Neuronal stem cell (in vitro differentiated cells): Measurements from ENCODE around the gene EFNA1. TPM values are rescaled to one million over a fixed set of nuclear protein-coding genes. Genes with fewer than 3 reads are reported as not detected.
A peak's percentile ranks its signal among the peaks of the same experiment; 100 is the strongest.

Source experiments
- DNase-seq: peaks from one replicate; pipeline ENCODE4 v3.0.0-alpha.2; 2013; ENCODE audit warnings: low spot score
- H2AFZ ChIP-seq: one replicate; pipeline ENCODE4 v1.6.1; 2013; ENCODE audit warnings: mild to moderate bottlenecking, low read length, inconsistent platforms
- H2AK5ac ChIP-seq: 2 replicates; pipeline ENCODE4 v1.6.1; 2013; ENCODE audit warnings: low read depth, mild to moderate bottlenecking, inconsistent platforms, low read length, moderate library complexity, mixed read lengths
- H2BK120ac ChIP-seq: 2 replicates; pipeline ENCODE4 v1.6.1; 2013; ENCODE audit warnings: low read depth, mild to moderate bottlenecking, inconsistent platforms, low read length, moderate library complexity, mixed read lengths
- H2BK12ac ChIP-seq: one replicate; pipeline ENCODE4 v1.6.1; 2013; ENCODE audit warnings: low read length, inconsistent platforms
- H2BK15ac ChIP-seq: 2 replicates; pipeline ENCODE4 v1.6.1; 2013; ENCODE audit warnings: mild to moderate bottlenecking, low read length, inconsistent platforms, mixed read lengths
- H2BK5ac ChIP-seq: one replicate; pipeline ENCODE4 v1.6.1; 2013; ENCODE audit warnings: inconsistent platforms, mild to moderate bottlenecking, low read length, moderate library complexity
- H3K14ac ChIP-seq: one replicate; pipeline ENCODE4 v1.6.1; 2013; ENCODE audit warnings: low read length, inconsistent platforms
- H3K18ac ChIP-seq: 2 replicates; pipeline ENCODE4 v1.6.1; 2013; ENCODE audit warnings: low read length, inconsistent platforms
- H3K23ac ChIP-seq: 2 replicates; pipeline ENCODE4 v1.6.1; 2013; ENCODE audit warnings: low read depth, mild to moderate bottlenecking, mixed read lengths, low read length, inconsistent platforms; ENCODE audit not compliant: poor library complexity
- H3K27ac ChIP-seq: replicated peaks from 3 replicates; pipeline ENCODE4 v1.5.1; 2013; ENCODE audit warnings: low read length, inconsistent platforms
- H3K27me3 ChIP-seq, 3 experiments: 2 replicates each; pipeline ENCODE4 v1.6.1; 2013; ENCODE audit warnings: low read length in 3 of 3, mild to moderate bottlenecking in 2 of 3, inconsistent platforms in 1 of 3, low read depth in 1 of 3, mixed read lengths in 1 of 3, moderate library complexity in 1 of 3; ENCODE audit not compliant: control insufficient read depth in 3 of 3, insufficient read depth in 3 of 3
- H3K36me3 ChIP-seq, 2 donors: replicated peaks in 1 of 2; 2 replicates each; pipeline ENCODE4 v1.6.1; 2013; ENCODE audit warnings: low read length in 2 of 2; ENCODE audit not compliant: control insufficient read depth in 2 of 2, insufficient read depth in 2 of 2
- H3K4ac ChIP-seq: 2 replicates; pipeline ENCODE4 v1.6.1; 2013; ENCODE audit warnings: inconsistent platforms, mild to moderate bottlenecking, low read length, moderate library complexity
- H3K4me1 ChIP-seq, 2 donors: 1 replicate in 1 of 2; 2 replicates in 1 of 2; pipeline ENCODE4 v1.6.1; 2013; ENCODE audit warnings: low read length in 2 of 2, low read depth in 1 of 2; ENCODE audit not compliant: control insufficient read depth in 2 of 2, insufficient read depth in 1 of 2
- H3K4me2 ChIP-seq: one replicate; pipeline ENCODE4 v1.6.1; 2013; ENCODE audit warnings: mild to moderate bottlenecking, low read length, inconsistent platforms; ENCODE audit not compliant: insufficient read depth, poor library complexity, severe bottlenecking
- H3K4me3 ChIP-seq, 2 donors: 2 replicates each; pipeline ENCODE4 v1.5.1; 2013; ENCODE audit warnings: low read length in 2 of 2, mild to moderate bottlenecking in 2 of 2, inconsistent platforms in 1 of 2, moderate library complexity in 1 of 2
- H3K79me1 ChIP-seq: one replicate; pipeline ENCODE4 v1.6.1; 2013; ENCODE audit warnings: low read depth, mild to moderate bottlenecking, inconsistent platforms, low read length, moderate library complexity
- H3K9ac ChIP-seq: one replicate; pipeline ENCODE4 v1.6.1; 2013; ENCODE audit warnings: mild to moderate bottlenecking, low read depth, low read length, inconsistent platforms; ENCODE audit not compliant: poor library complexity
- H3K9me3 ChIP-seq, 2 donors: replicated peaks in 1 of 2; 2 replicates each; pipeline versions ENCODE3 to v1.6.1; 2013; ENCODE audit warnings: low read length in 2 of 2, mild to moderate bottlenecking in 2 of 2, inconsistent platforms in 1 of 2, low read depth in 1 of 2, mixed read lengths in 1 of 2, moderate library complexity in 1 of 2; ENCODE audit not compliant: control insufficient read depth in 2 of 2, insufficient read depth in 1 of 2
- H4K8ac ChIP-seq: one replicate; pipeline ENCODE4 v1.6.1; 2013; ENCODE audit warnings: low read depth, mild to moderate bottlenecking, inconsistent platforms, low read length, moderate library complexity
- H4K91ac ChIP-seq: one replicate; pipeline ENCODE4 v1.6.1; 2013; ENCODE audit warnings: low read length, low read depth, mild to moderate bottlenecking, inconsistent platforms; ENCODE audit not compliant: poor library complexity
- WGBS, 2 donors: extraction: QIAGEN DNeasy Blood & Tissue Kit; methylation state at CpG; one replicate each; pipeline ENCODE4 v1.1.7; 2013; ENCODE audit warnings: missing lambda C conversion rate in 2 of 2, mixed read lengths in 1 of 2; ENCODE audit not compliant: insufficient read length in 2 of 2, insufficient replicate concordance in 1 of 2; ENCODE audit errors: extremely low coverage in 2 of 2; 5-methylcytosine and 5-hydroxymethylcytosine counted together
- polyA plus RNA-seq, 2 experiments: library from polyadenylated mRNA; stranded (reverse); fragments of 200-250 nt; gene quantifications; one replicate each; pipeline ENCODE4 v1.2.3, GENCODE V29; 2013

The EFNA1 gene
- 3.6 TPM for polyA plus RNA-seq (2013, experiment 1 of 2)
- 4.3 TPM for polyA plus RNA-seq (2013, experiment 2 of 2)

GRCh38 chr1:155127105-155127966, at the start of gene EFNA1:
Gene EFNA1 (plus strand): TSS chr1:155127876. CDS start chr1:155127978, 102 bp downstream.
- Histone ChIP-seq H2AFZ (peak within 1 kb of the TSS; percentile 85), H2BK120ac (peak within 1 kb of the TSS; percentile 49), H3K9me3 (peaks cover 0 to 2% of the 10 kb centered on the region in 2 donors), H2BK15ac (peak within 1 kb of the TSS; percentile 97), H3K4me2 (peak within 1 kb of the TSS; percentile 91), H2AK5ac (peak within 1 kb of the TSS; percentile 87), H3K79me1 (no peaks in the 10 kb centered on the region), H3K23ac (peak within 1 kb of the TSS; percentile 52), H3K4me1 (peaks cover 36 to 48% of the 10 kb centered on the region in 2 donors), H4K8ac (no peak within 1 kb of the TSS), H3K14ac (peak within 1 kb of the TSS; percentile 31), H3K36me3 (peaks cover 0 to 2% of the 10 kb centered on the region in 2 donors), H3K4me3 (peak within 1 kb of the TSS; percentile 39 to 80), H3K4ac (no peak within 1 kb of the TSS), H4K91ac (no peak within 1 kb of the TSS), H2BK12ac (peak within 1 kb of the TSS; percentile 73), H3K27me3 (peaks cover 10 to 74% (median 62%) of the 10 kb centered on the region in 3 experiments), H3K9ac (peak within 1 kb of the TSS; percentile 82), H3K27ac (no peak within 1 kb of the TSS), H2BK5ac (no peak within 1 kb of the TSS), H3K18ac (peak within 1 kb of the TSS; percentile 90)
- DNase-seq, result no peak
- WGBS, 2 donors, result no CpG with 5 or more reads among the region's 76 CpGs

- Histone ChIP-seq H3K4me2 (peak within 1 kb of the TSS; percentile 98), H2BK5ac (peak within 1 kb of the TSS; percentile 56), H3K9me3 (peaks cover 0 to 2% of the 10 kb centered on the region in 2 donors), H3K27me3 (peaks cover 30 to 46% (median 32%) of the 10 kb centered on the region in 3 experiments), H2AK5ac (peak within 1 kb of the TSS; percentile 86), H3K27ac (no peak within 1 kb of the TSS), H3K4ac (no peak within 1 kb of the TSS), H3K4me3 (peak within 1 kb of the TSS; percentile 74 to 88), H4K8ac (no peak within 1 kb of the TSS), H2BK12ac (peak within 1 kb of the TSS; percentile 69), H3K9ac (peak within 1 kb of the TSS; percentile 93), H2AFZ (peak within 1 kb of the TSS; percentile 80), H3K4me1 (peaks cover 24 to 42% of the 10 kb centered on the region in 2 donors), H2BK120ac (peak within 1 kb of the TSS; percentile 23), H3K23ac (peak within 1 kb of the TSS; percentile 90), H3K79me1 (no peaks in the 10 kb centered on the region), H3K18ac (peak within 1 kb of the TSS; percentile 98), H3K36me3 (no peaks in the 10 kb centered on the region), H4K91ac (no peak within 1 kb of the TSS), H2BK15ac (peak within 1 kb of the TSS; percentile 88), H3K14ac (peak within 1 kb of the TSS; percentile 28)
- no CpG with 5 or more reads among the region's 59 CpGs for WGBS, 2 donors
- DNase-seq, result peak; percentile 78
These were observed 49.0 kb upstream of the EFNA1 start, which contains the start of gene EFNA3 for GRCh38 chr1:155078469-155079209. Gene EFNA3 (plus strand): TSS chr1:155078837. CDS start chr1:155078942, 105 bp downstream.

- no peak overlapping the region for H4K8ac ChIP-seq
- H3K36me3 ChIP-seq, result no peaks in the 10 kb centered on the region
- peak overlapping the region; percentile 74 to 88 for H3K4me3 ChIP-seq
- H3K14ac ChIP-seq, result no peak overlapping the region
- no peak overlapping the region for H3K23ac ChIP-seq
- H3K4me2 ChIP-seq, result peak overlapping the region; percentile 98
- no peak overlapping the region for H3K4ac ChIP-seq
- H2BK12ac ChIP-seq, result no peak overlapping the region
- peaks cover 27 to 47% of the 10 kb centered on the region in 2 donors for H3K4me1 ChIP-seq
- H2AK5ac ChIP-seq, result peak overlapping the region; percentile 86
- peak overlapping the region; percentile 80 for H2AFZ ChIP-seq
- no peak overlapping the region for H4K91ac ChIP-seq
- peaks cover 30 to 51% (median 37%) of the 10 kb centered on the region in 3 experiments for H3K27me3 ChIP-seq
- H2BK15ac ChIP-seq, result peak overlapping the region; percentile 88
- no peak overlapping the region for H3K27ac ChIP-seq
- no peak for DNase-seq
- no CpG with 5 or more reads among the region's 10 CpGs for WGBS, 2 donors
- H2BK120ac ChIP-seq, result no peak overlapping the region
- peak overlapping the region; percentile 56 for H2BK5ac ChIP-seq
- H3K79me1 ChIP-seq, result no peaks in the 10 kb centered on the region
- peak overlapping the region; percentile 98 for H3K18ac ChIP-seq
- H3K9me3 ChIP-seq, result peaks cover 0 to 2% of the 10 kb centered on the region in 2 donors
- peak overlapping the region; percentile 93 for H3K9ac ChIP-seq
These were observed 48.5 kb upstream of the EFNA1 start for GRCh38 chr1:155079210-155079486.
